NCI-H2227 (cell line): ENCODE measurements around the gene VDAC1.

Experiments used
- DNase-seq: peaks from one replicate; lab custom pipeline; 2025; ENCODE audit not compliant: unreplicated experiment; lab: John Stamatoyannopoulos, UW

The VDAC1 gene

DNA sequence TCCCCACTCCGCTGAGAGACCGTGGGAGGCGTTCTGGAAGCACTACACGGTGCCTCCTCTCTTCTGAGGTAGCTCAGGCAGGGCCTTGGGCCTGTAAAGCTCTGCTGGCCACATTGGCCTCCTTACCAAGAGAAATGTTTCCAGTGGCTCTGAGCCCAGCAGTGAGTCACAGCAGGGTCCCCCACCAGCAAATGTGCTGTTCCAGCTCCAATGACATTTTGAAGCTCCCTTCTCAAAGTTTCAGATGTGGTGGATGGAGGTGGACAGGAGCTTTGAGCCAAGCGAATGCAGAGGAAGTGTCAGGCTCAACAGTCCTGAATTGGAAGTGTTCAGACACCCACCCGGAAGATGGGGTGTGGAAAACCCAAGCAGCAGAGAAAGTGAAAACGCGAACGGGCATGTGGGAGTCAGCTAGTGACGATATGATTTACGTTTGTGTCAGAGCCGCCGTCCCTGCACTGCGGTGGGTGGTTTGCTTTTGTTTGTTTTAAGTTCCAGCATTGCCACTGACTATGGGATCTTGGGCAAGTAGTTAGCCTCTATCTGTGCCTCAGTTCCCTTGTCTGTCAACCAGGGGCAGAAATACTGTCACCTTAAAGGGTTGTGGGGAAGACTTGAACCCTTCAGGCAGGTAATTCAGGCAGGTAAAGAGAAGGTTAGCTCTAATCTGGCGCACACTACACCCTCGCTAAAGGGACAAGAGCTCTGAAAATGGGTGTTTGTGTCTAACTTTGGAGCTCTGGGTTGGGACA is 74.5 kb downstream of the VDAC1 start:
- no peak for DNase-seq

DNA sequence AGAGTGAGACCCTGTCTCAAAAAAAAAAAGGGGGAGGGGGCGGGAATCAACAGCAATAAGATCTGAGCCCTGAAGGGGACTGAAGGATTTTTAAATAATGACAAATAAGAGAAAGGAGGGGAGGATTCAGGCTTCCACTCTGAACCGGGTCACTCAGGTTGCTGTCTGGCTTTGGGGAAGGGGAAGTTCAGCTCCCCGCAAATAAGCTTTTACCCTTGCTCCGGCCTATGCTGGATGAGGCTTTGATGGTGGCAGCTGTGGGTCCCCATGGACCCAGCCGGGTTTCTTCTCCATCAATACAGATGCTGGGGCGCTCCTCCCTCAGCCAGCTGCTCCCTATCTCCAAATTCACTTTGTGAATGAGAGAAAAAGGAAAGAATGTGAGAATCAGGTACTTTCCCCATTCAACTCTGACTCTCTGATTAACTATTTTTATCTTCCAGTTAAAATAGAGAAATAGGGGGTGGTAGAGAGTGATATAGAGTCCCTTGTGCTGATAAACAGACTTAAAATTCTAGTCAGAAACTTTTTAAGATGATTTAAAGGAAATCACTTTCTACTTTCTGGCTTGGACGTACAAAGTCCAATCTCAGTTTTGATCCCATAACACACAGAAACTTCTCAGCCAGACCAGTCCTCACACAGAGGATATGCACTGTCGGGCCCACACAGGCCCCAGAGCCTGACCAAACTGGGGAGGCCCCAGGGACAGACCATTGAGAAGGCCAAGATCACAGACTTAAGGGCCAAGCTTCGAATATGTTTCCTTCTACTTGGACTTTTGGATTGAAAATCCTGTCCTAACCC is 76.0 kb downstream of the VDAC1 start:
- DNase-seq = no peak

DNA sequence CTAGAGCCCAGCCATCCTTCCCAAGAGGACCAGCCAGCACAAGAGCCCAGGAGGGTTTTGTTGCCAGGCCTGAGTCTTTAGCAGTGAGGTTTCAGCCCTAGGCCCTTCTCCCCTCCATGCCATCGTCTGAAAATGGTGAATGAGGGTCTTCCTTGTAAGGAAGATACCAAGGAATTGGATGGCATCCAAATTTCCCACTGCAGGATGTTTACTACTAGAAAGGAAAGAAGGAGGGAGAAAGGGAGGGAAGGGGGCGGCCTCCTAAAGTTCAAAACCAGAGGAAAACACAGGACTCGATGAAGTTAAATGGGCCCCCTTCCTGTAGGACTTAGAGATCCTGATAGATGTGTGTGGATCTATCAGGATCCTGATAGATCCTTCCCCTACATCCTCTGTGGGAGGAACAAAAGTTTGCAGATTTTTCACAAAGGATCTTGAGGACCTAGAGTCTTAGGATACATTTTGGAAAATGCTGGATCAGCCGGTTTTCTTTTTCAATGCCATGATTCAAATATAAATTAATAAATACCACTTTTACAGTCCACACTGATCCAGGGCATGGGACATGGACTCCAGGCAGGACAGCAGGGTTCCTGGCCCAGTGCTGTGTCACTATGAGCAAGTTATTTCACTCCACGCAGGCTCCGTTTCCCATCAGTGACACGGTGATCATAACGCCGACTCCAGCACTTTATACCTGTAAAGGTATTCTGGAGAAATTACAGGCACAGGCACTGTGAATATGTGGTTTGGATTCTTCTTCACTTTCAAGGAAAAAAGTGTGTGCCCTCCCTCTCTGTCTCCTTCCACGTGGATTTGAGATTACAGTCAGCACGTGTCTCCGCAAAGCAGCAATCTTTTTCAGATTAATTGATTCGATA is 77.2 kb downstream of the VDAC1 start:
- DNase-seq = no peak

DNA sequence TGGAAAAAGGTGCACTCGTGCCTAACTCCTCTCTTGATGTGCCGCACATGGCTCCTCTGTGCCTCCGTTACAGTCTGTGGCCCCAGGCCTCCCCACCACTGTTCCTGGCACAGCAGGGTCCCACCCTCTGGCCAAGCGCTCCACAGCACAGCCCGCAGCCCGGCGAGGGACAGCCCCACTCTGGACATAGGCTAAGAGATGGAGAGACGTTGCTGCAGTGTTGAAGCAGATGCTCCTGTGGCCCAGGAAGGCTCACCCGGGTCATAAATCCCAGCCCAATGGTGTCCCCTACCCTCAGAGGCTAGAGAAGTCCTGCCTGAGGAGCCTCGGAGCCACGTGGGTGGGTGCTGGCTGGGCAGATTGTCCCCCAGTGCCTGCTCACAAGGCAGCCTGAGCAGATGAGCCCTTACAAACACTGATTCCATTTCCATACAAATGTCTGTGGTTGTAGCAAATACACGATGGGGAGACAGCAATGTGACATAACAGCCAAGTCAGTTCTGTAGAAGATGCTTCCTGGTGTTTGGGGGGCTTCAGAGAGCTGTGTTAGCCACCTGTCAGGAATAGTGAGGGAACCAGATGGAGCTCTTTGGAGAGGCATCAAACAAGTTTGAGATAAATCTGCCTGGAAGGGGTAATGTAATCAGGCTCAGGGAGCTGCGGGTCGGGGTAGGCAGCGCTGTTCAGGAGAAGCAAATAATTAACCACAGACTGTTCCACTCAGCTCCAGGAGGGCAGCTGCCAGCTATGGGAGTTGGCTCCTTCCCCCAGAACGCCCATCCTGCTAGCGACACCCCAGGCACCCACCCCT is 78.1 kb downstream of the VDAC1 start:
- no peak for DNase-seq

DNA sequence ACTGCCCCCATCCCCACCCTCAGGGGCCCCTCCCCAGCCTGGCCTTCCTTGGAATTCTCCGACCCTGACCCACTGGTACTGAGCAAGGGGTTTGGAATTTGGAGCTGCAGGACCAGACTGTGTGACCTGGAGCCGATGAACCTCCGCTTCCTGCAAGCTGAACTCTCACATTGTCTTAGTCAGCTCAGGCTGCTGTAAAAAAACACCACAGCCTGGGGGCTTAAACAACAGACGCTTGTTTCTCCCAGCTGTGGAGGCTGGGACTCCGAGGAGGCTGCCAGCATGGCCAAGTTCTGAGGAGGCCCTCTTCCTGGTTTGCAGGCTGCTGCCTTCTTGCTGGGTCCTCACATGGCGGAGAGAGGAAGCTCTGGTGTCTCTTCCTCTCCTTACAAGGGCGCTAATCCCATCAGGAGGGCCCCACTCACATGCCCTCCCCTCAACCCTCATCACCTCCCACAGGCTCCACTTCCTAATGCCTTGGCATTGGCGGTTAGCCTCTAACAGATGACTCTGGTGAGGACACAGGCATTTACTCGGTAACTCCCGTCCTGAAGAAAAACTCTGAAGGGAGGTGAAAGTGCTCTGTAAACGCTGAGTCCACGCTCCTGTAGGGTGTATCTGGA is 78.8 kb downstream of the VDAC1 start:
- no peak for DNase-seq

DNA sequence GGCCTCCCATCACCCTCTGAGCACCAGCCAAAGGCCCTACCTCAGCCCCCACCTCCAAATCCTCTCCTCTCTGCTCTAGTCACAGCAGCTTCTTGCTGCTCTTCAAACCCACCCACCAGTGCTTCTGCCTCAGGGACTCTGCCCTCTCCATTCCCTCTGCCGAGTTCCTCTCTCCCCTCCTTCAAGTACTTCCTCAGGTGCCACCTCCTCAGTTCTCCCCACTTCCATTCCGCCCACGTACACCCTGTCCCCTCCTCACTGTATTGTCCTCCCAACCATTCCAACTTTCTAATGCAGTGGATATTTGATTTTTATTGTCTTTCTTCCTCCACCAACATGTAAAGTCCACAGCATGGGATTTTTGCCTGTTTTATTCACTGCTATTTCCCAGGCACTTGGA is 79.5 kb downstream of the VDAC1 start:
- DNase-seq = no peak

DNA sequence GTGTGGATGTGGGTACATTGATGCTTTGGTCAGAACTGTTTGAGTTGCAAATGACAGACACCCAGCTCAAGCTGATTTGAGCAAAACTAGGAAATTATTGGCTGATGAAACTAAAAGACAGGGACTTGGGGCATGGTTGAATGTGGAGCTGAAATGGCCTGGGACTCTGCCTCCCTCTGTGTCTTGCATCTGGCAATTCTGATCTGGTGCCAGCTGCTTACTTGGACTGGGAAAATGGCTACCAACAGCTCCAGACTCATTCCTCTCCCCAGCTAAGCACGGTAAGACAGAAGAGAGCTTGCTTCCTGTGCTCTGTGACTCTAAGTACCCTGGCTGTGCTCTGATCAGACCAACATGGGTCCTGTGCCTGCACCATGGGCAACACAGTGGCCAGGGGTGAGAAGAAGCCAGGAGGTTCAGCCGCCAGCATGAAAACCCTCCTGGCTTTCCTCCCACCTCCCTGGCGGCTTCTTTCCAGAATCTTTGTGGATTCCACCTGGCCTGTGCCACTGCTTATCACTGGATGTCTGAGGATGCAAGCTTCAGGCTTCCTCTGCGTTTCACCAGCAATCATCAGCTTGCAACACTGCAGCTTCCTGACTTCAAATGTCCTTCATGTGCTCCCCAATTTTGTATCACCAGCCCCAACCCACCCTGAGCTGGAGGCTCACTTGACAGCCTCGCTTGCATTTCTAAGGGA is 80.4 kb downstream of the VDAC1 start:
- DNase-seq = no peak

DNA sequence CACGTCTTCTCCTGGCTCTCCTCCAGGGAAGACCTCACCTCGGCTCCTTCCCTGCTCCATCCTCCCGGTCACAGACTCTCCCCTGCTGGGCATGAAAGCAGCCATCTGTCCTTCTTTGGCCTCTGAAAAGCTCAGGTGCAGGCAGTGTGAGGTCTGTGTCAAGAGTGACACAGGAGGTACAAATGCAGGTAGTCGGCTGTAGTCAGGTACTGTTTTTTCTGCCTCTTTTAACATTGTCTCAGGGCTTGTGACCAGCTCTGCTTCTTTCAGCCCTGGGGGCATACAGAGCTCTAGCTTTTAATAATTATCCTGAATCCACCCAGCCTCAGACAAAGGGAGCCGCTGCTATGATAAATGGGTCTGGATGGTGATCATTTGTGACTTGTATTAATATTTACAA is 82.8 kb downstream of the VDAC1 start:
- no peak for DNase-seq
